ACHN (cell line): Measurements from ENCODE around the gene RUVBL1.

Source experiments
- DNase-seq: peaks from one replicate; pipeline ENCODE4 v3.0.0-alpha.2; 2015
- in situ Hi-C: cut with HindIII; loops from 2 replicates; pipeline ENCODE4 v1.10.0; 2017; ENCODE audit warnings: low sequenced_read_pairs, low pct_ligation_motif_present, low pct_unique_long_range_greater_than_20kb

The RUVBL1 gene

DNA sequence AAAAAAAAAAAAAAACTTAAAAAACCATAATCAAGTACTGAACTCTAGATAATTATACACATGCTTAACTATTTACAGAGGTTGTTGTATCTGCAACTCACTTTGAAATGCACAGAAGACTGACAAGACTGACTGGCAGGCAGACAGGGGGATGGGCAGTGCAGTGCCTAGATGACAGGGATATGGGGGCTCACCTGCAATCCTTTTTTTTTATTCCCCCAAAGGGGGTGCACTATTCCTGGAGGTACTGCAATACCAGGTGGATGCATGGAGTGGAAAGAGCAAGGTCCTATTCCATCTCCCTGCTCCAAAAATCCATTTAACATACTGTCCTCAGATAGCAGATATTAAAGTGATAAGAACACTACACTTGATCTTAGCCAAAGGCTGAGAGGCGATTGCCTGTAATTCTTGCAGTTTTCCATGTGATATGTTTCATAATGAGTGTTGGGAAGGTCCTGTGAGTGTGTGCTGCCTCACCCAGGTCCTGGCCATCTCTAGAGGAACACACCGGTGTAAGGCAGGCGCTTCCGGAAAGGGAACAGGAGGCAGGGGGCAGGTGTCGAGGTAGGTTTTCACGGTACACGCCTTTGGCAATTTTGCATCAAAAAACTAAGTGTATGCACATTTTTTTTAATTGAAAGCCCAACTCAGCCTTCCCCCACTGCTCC lies 48.6 kb downstream of the RUVBL1 start:
- DNase-seq: no peak
- in situ Hi-C loops: no loop called here

DNA sequence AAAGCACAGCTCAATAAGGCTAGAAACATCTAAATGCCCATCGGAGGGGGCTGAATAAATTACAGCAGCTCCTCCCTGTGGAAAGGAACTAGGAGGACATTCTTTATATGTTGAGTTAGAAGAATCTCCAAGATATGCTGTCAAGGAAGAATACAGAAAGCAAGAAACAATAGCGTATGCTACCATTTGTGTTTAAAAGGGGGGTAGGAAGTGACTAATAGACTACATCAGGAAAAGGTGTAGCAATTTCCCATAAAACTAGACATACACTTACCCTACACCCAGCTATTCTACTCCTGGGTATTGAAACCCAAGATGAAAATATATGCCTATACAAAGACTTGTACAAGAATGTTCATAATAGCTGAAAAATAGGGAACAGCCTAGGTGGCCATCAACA lies 49.8 kb downstream of the RUVBL1 start:
- in situ Hi-C loops: no loop called here

DNA sequence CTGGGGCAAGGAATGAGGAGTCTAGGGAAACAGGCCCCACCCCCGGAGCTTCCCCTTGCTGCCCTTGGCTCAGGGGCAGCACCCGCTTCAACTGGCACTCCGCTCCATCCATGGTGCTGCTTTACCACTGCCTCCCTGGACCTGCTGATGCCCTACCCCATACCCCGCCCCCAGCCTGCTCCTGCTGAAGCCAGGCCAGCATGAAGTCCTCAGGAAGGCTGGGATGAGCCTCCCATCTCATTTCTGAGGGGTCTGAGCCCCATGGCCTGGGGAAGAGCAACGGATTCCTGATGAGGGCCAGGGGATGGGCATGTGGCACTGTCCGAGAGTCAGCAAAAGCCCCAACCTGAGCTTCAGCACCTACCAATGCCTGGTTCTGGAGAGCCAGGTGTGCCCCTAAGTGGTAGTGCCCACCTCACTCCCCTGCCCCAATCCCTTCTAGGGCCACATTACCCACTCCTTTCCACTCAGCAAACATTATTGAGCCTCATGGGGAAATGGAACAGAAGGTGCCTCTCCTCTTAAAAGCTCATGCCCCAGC lies 50.4 kb downstream of the RUVBL1 start:
- in situ Hi-C loops: no loop called here
- no peak for DNase-seq

More for the DNA sequence above, 49.8 kb downstream of the RUVBL1 start:
- DNase-seq: no peak

GRCh38 chr3:128072454-128073184 lies 51.0 kb downstream of the RUVBL1 start:
- in situ Hi-C loops: no loop called here
- no peak for DNase-seq

DNA sequence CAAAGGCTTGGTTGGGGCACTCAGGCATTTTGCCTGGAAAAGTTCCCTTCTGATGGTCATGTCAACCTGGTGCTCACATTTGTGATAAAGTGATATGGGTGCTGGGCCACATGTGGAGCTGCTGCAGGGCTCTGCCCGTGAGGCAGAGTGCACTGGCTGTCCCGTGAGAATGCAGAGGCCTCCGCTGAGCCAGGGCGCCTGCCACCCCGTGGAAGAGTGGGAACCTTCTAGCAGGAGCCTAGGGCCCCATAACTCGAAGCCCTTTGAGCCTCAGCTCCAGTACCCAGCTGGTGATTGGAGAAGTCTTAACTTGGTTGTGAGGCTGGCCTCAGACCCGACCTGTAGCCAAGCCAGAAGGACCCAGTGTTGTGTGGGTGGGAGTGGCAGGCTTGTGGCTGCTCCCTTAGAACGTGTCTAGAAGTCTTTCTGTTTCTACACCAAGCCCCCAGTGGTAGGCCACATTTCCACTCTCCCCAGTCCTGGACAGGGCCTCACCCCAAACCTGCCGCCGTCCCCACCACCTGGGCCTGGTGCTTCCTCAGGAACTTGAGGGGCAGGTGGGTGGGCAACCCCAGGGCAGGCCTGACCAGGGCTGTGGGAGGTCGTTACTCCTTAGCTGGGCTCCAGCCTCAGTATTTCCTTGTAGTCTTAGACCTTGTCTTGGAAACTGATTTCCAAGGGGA lies 51.7 kb downstream of the RUVBL1 start:
- DNase-seq: no peak
- in situ Hi-C loops: no loop called here

GRCh38 chr3:128070898-128071591 lies 52.6 kb downstream of the RUVBL1 start:
- no peak for DNase-seq
- in situ Hi-C loops: no loop called here

- in situ Hi-C loops: no loop called here
- no peak for DNase-seq
These were observed 54.3 kb downstream of the RUVBL1 start for GRCh38 chr3:128069271-128069670.

DNA sequence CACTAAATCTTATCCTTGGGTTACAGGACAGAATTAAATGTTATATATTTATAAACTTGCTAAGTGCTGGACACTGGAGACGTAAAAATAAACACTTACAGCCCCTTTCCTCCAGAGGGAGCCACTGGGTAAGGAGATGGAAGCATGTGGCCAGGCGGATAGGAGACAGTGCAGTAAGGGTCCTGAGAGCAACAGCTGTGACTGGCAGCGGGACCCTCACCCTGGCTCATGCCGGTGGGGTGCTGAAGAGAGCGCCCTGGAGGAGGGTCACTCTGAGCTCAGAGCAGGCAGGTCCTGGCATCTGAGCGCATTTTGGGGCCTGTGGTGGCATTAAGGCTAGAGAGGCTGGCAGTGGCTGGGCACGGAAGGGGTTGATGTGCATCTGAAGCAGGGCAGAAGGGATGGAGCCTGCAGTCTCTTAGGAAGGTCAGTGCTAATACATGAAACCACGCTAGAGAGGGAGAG lies 55.4 kb downstream of the RUVBL1 start:
- peak; percentile 59 for DNase-seq

GRCh38 chr3:128067489-128067888 lies 56.1 kb downstream of the RUVBL1 start:
- in situ Hi-C loops: no loop called here
- no peak for DNase-seq

More for the DNA sequence above, 55.4 kb downstream of the RUVBL1 start:
- in situ Hi-C loops: no loop called here

GRCh38 chr3:128066676-128067075 lies 56.9 kb downstream of the RUVBL1 start:
- in situ Hi-C loops: no loop called here
- no peak for DNase-seq

- DNase-seq: no peak
- in situ Hi-C loops: no loop called here
These were observed 57.5 kb downstream of the RUVBL1 start for GRCh38 chr3:128066114-128066513.

DNA sequence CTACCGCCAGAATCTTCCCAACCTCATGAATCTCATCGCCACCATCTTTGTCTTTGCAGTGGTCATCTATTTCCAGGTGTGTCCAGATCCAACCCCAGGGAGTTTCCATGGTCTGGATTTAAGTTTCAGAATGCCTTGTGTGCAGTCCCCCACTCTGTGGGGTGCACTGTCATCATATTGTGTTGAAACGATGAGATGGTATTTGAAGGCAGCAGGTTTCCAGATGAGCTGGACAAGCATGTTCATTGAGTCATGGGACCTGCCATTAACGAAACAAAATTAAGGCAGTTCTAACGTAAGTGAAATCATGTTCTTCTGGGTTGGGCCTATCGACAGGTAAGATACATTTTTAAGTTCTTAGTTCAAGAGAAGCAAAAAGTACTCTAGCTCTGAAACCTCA lies 58.6 kb downstream of the RUVBL1 start:
- in situ Hi-C loops: no loop called here
- no peak for DNase-seq

DNA sequence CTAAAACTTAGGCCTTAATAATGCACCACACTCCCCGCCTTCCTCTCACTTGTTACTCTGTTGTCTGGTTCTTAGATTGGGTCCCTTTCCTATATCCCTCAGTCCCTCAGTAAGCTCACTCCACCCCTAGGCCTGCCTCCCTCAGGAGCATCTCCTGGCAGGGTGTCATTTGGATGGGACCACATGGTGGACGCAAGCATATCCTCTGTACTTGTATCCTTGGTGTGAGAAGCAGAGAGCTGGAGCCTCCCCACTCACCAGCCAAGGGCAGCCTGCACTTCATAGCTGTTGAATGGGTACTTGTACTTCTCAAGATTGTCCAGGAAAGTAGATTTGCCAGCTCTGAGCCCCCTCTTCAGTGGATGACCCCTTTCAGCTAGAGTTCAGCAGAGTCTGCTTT lies 59.7 kb downstream of the RUVBL1 start:
- in situ Hi-C loops: no loop called here

GRCh38 chr3:128062033-128062745 lies 61.4 kb downstream of the RUVBL1 start:
- DNase-seq: no peak
- in situ Hi-C loops: no loop called here

More for the DNA sequence above, 59.7 kb downstream of the RUVBL1 start:
- DNase-seq: no peak

DNA sequence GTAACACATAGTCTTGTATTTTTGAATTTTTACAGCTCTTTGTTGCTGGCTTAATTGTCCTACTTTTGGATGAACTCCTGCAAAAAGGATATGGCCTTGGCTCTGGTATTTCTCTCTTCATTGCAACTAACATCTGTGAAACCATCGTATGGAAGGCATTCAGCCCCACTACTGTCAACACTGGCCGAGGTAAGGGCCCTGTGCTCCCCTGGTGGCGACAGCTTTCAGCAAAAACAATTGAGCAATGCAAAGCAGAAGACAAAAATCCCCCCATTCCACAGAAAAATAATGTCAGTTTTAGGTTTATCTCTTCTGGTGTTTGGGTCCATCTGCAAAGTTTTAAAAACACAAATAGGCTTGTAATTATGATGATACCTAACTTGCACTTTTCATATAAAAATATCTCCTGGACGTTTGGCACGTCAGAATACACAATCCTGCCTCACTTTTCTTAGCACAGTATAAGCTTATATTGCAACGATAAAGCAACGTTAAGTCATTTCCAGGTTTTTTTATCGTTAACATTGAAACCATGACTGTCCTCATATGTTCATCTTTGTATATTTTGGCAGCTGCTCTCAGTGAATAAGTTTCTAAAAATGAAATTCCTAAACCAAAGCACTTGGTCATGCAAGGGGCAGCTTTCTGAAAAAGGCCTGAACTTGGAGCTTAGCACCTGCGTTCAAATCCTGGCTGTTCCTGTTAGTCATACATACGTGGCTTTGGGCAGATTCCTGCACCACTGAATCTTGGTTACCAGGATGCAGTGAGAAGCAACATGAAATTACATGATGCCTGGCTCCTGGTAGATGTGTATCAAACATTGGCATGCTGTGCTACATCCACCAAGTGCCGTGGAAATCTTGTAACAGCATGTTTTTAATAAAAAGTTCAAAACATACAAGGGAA lies 62.9 kb downstream of the RUVBL1 start:
- no peak for DNase-seq
- in situ Hi-C loops: no loop called here

- in situ Hi-C loops: no loop called here
- no peak for DNase-seq
These were observed 67.4 kb downstream of the RUVBL1 start for GRCh38 chr3:128056258-128056657.

DNA sequence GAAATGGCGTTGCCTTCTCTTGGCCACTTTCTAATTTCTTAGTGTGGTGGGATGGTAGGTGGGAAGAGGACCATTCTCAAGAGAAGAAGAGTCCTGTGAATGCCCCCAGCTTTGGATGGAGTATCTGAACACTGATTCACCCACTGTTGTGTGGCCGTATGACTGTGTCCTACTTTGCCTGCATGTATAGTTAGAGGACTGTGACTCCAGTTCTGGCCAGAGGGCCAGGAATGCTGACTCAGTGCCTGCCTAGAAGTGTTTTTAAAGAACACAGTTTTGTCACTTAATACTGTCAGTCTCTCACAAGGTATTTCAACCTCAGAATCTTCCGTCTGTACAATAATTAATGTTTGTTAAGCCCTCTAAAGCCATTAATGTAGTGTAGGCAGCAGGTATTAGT lies 69.2 kb downstream of the RUVBL1 start:
- in situ Hi-C loops: no loop called here

More for the DNA sequence above, 69.2 kb downstream of the RUVBL1 start:
- DNase-seq: peak; percentile 16
